PFSK-1 (cell line): ENCODE data around the gene ZC3H12C.

Experiments used
- FOXP2 ChIP-seq: optimal IDR thresholded peaks from 2 replicates; pipeline ENCODE3; 2011; ENCODE audit warnings: borderline replicate concordance, control low read depth, inconsistent platforms; ENCODE audit not compliant: insufficient read depth; ENCODE audit errors: extremely low read length, extremely low read depth
- POLR2AphosphoS5 ChIP-seq: IDR thresholded peaks from 2 replicates; pipeline ENCODE4 v1.6.1; 2012; ENCODE audit warnings: low read depth, mild to moderate bottlenecking, control low read depth, low read length, moderate library complexity
- SIN3A ChIP-seq: IDR thresholded peaks from 2 replicates; pipeline ENCODE4 v1.6.1; 2012; ENCODE audit warnings: mild to moderate bottlenecking, low read length, moderate library complexity, borderline replicate concordance; ENCODE audit not compliant: insufficient read depth
- TAF1 ChIP-seq: IDR thresholded peaks from 2 replicates; pipeline ENCODE4 v1.6.1; 2012; ENCODE audit warnings: low read length, control low read depth, borderline replicate concordance; ENCODE audit not compliant: insufficient read depth
- TF ChIP-seq, protein P1 (sequence below), 2 experiments: IDR thresholded peaks; 2 replicates each; pipeline versions ENCODE4 v1.6.1 to v1.8.0; 2011 to 2012; ENCODE audit warnings: low read depth in 2 of 2, low read length in 2 of 2, control low read depth in 1 of 2, inconsistent platforms in 1 of 2, mild to moderate bottlenecking in 1 of 2, moderate library complexity in 1 of 2; ENCODE audit not compliant: insufficient read depth in 1 of 2

ZC3H12C gene

DNA sequence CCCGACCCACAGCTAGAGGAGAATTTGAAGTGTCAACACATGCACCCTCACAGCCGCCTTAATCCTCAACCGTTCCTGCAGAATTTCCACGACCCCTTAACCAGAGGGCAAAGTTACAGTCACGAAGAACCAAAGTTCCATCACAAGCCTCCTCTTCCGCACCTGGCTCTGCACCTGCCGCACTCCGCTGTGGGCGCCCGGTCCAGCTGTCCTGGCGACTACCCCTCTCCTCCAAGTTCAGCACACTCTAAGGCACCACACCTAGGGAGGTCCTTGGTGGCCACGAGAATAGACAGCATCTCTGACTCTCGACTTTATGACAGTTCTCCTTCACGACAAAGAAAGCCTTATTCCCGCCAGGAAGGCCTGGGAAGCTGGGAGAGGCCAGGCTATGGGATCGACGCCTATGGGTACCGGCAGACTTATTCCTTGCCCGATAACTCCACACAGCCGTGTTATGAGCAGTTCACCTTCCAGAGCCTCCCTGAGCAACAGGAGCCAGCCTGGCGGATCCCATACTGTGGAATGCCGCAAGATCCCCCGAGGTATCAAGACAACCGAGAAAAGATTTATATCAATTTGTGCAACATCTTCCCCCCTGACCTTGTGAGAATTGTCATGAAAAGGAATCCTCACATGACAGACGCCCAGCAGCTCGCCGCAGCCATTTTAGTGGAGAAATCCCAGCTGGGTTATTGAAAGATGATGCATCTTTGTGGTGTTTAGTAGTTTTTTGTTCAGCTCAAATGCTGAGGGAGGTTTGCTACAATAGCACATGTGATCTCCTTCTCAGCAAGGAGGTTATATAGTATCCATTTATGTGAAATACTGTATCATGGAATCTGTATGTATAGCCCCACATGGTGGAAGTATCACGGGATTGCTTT lies 72.1 kb downstream of the ZC3H12C start:
- TF ChIP-seq POLR2AphosphoS5 (no peak), FOXP2 (no peak), SIN3A (no peak), TAF1 (no peak)
- TF ChIP-seq, protein P1, sequence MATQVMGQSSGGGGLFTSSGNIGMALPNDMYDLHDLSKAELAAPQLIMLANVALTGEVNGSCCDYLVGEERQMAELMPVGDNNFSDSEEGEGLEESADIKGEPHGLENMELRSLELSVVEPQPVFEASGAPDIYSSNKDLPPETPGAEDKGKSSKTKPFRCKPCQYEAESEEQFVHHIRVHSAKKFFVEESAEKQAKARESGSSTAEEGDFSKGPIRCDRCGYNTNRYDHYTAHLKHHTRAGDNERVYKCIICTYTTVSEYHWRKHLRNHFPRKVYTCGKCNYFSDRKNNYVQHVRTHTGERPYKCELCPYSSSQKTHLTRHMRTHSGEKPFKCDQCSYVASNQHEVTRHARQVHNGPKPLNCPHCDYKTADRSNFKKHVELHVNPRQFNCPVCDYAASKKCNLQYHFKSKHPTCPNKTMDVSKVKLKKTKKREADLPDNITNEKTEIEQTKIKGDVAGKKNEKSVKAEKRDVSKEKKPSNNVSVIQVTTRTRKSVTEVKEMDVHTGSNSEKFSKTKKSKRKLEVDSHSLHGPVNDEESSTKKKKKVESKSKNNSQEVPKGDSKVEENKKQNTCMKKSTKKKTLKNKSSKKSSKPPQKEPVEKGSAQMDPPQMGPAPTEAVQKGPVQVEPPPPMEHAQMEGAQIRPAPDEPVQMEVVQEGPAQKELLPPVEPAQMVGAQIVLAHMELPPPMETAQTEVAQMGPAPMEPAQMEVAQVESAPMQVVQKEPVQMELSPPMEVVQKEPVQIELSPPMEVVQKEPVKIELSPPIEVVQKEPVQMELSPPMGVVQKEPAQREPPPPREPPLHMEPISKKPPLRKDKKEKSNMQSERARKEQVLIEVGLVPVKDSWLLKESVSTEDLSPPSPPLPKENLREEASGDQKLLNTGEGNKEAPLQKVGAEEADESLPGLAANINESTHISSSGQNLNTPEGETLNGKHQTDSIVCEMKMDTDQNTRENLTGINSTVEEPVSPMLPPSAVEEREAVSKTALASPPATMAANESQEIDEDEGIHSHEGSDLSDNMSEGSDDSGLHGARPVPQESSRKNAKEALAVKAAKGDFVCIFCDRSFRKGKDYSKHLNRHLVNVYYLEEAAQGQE (IDR thresholded peaks at IDR 0.05; ENCODE audit: insufficient read depth in 1 of 2, low read depth in 2 of 2, low read length in 2 of 2) = no peak

DNA sequence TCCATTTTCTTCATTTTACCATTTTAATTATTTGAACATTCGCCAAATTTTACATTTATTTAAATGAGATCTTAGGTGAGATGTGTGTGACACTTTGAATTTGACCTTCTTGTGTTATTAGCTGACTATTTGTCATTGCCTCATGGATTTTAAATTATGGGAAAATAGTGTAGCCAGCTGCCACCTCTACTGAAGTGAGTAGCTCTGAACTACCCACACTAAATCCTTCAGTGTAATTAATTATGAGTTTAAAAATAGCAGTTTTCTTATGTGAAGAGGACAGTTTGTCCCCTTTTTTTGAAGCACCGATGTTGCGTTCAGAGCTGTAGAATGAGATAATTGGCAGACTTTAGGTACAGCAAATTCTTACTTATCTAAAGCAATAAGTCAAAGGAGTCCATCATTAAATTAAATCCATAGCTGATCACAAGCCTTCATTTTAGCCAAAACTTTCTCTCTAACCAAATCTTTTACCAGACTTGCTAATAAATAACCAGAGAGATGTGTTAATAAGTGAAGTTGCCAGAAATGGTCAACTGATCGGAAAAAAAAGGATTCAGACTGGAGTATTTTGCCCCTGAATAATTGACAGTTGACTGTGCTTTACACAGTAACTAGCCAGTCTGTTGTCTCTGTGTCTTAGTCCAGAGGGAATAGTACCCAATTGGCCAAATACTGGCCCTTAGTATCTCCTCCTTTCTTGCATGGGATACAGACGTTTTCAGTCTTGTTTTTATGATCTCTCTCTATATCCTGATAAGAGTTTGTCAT lies 75.0 kb downstream of the ZC3H12C start:
- TF ChIP-seq POLR2AphosphoS5 (no peak), SIN3A (no peak), TAF1 (no peak), FOXP2 (no peak)
- TF ChIP-seq, protein P1 (IDR thresholded peaks at IDR 0.05; ENCODE audit: insufficient read depth in 1 of 2, low read depth in 2 of 2, low read length in 2 of 2) = no peak

DNA sequence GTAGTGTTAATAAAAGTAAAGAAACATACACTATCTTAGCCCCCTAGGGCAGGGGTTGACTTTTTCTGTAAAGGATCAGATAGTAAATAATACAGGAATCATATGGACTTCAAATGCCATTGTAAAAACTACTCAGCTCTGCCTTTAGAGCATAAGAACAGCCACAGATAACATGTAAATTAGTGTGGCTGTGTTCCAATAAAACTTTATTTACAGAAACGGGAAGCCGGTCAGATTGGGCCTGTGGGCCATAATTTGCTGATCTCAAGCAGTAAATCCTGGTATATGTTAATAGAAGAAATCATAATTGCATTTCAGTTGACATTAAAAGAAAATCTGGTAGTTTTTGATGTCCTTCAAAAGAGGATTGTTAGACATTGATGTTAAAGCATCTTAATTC lies 76.5 kb downstream of the ZC3H12C start:
- no peak for TF ChIP-seq FOXP2
- TF ChIP-seq POLR2AphosphoS5 = no peak
- TF ChIP-seq SIN3A = no peak
- TF ChIP-seq TAF1 = no peak
- TF ChIP-seq, protein P1 (IDR thresholded peaks at IDR 0.05; ENCODE audit: insufficient read depth in 1 of 2, low read depth in 2 of 2, low read length in 2 of 2) = no peak

DNA sequence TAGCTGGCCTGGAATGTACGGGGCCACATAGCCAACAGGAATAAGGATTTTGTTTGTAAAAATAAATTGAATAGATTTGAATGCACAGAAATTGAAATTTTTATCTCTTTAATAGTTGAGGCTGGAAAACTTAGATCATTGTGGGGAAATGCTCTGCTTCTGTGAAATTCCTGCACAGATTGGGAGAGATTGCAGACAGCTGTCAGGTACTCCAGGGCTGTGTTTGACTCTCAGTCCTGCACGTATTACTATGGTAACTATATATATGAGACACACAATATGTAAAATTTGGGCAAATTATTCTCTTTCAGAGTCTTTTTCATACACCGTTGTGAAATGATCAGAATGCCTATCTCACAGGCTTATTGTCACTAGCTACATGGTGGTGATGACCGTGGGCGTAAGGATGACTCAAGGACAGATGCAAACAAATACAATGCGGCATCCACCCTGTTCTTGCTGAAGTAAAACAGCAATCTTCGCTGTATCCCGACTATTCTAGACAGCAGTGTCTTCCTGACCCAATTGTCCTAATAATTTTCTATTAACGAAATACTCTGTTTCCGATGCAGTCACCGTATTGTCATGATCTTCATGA lies 79.4 kb downstream of the ZC3H12C start:
- TF ChIP-seq POLR2AphosphoS5 (no peak), SIN3A (no peak), FOXP2 (no peak), TAF1 (no peak)
- TF ChIP-seq, protein P1 (IDR thresholded peaks at IDR 0.05; ENCODE audit: insufficient read depth in 1 of 2, low read depth in 2 of 2, low read length in 2 of 2) = no peak
